HG02852 (cell line): ENCODE data around the gene PIH1D2.
"Not testable (repeated sequence)": the region's sequence is repeated elsewhere in the genome, so short reads cannot be mapped to it uniquely, and the experiment has no call there.

Experiments
- ATAC-seq: cut with Tn5 transposase; IDR thresholded peaks from one replicate; pipeline ENCODE4 v1.9.1; 2021; ENCODE audit warnings: mild to moderate bottlenecking, moderate library complexity; ENCODE audit not compliant: unreplicated experiment

The PIH1D2 gene, protein sequence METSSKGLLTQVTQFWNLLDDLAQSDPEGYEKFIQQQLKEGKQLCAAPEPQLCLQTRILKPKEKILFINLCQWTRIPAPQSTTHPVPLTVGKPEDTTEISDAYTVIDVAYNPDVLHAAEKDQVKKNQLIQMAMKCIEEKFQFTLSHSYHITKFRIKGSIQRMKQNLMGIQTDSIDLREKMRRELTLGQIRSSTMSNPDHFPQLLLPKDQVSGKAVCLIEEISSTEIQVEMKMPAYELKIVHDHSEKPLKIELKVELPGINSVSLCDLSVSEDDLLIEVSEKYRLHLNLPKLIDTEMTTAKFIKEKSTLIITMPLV

DNA sequence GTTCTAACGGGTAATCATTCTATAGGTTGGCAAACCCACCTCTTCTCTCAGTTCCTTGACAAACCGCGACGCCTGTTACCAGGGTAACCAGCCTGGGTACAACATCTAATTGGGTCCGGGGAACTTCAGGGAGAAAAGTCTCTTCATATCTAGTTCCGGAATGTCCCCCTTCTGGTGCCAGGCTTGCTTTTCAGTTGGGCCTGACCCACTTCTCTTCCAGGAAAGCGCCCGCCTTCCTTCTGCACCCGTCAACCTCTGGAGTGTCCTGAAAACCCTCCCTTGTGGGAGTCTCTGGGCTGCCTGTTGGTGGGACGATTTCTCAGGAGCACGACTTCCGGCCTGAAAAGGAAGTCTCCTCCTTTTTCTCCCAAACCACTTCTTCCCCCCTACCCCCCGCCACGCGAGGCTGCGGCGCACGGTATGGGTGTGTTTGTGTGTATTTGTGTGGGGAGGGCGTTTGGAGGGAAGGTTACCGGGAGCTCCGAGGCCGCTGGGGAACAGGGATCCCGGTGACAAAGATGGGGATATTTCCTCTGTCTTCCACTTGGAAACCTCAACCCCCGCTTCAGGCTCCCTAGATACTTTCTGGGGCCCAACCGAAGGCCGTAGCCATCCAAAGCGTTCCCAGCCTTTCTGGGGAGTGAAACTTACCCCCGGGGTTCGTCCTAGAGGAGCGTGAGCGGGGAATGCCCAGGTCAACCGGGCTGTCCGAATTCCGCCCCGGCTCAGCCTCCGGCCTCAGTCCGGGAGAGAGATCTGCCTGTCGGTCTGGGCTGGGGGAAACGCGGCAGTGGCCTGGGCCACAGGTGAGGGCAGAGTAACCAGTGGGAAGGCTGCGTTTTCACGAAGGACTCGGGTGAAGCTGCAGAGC is at the start of gene PIH1D2, which contains the start of gene NKAPD1:
Gene PIH1D2 (minus strand): TSS at position 77 of the 871 bp plus-strand sequence. CDS start 843 bp downstream, outside the sequence.
Gene NKAPD1 (plus strand): TSS at position 359 of the 871 bp plus-strand sequence. CDS start 1,276 bp downstream, outside the sequence.
- peak; percentile 87 for ATAC-seq

DNA sequence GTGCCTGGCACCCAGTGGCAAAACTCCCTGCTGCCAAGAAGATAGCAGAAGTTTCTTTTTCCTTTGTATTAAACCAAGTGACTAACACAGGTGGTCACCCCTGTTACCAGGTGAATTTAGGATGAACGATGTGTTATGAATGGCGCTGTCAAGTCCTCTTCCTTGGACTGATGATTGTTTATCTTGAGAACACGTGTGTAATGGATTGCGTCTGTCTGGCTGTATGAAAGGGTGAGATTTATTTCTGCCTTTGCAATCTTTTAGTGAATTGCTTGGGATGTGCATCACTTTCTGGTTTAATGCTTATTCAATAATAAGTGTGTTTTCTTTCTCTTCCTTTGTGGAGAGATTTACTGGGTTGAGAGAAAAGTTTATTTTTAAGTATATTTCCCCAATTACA is 49.3 kb upstream of the PIH1D2 start:
- no peak for ATAC-seq

DNA sequence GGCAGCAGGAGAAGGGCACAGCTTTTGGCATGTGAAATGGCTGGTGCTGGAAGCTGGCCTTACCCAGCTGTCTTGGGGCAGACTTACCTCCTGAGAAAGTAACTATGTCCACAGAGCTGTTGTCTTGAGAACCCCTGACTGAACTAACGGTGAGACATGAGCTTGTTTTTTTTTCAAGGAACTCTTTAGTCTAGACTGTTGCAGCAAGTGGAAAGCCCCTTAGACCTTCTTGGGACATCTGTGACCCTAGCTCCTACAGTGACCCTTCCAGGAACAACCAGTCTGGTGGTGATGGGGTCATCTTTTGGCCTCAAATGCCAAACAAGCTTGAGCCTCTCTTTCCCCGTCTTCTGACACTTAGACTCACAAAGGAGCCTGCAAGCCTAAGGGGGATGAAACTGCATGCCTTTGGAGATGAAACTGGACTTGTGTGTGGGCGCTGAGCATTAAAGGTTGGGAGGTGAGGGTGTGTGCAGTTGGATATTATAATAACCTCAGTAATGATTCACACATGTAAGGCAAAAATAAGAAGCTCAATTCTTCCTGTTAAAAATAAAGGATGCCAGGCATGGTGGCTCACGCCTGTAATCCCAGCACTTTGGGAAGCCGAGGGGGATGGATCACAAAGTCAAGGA is 48.3 kb upstream of the PIH1D2 start:
- no peak for ATAC-seq

DNA sequence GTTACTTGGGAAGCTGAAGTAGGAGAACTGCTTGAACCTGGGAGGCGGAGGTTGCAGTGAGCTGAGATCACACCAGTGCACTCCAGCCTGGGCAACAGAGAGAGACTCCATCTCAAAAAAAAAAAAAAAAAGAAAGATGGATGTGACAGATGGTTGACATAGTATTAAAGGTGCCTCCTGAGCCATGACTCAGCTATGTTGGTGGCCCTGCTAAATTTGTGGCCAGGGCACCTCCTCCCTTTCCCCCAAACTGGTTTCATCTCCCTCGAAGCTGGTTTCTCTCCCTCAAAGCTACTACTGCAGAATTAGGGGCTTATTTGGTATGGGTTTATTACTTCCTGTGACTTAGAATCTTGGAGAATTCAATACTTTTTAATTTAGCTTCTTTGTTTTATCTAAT is 44.4 kb upstream of the PIH1D2 start:
- ATAC-seq: no peak

DNA sequence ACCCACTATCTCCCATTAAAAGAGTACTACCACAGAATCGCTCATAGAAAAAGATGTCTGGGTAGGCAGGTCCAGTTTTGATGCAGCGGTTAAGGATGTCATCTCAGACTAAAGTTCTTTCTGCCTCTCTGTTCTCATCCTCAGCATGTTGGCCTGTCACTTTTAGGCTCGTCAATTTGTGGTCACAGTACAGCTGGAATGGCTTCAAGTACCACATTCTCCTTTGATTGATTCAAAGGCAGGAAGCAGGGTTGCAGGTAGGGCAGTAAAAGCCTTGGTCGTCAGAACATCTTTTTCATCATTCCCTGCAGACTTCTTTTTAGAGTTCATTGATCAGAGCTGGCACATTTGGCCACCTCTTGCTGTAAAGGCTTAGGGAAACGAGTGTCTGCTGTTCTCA is 41.6 kb upstream of the PIH1D2 start:
- no peak for ATAC-seq

DNA sequence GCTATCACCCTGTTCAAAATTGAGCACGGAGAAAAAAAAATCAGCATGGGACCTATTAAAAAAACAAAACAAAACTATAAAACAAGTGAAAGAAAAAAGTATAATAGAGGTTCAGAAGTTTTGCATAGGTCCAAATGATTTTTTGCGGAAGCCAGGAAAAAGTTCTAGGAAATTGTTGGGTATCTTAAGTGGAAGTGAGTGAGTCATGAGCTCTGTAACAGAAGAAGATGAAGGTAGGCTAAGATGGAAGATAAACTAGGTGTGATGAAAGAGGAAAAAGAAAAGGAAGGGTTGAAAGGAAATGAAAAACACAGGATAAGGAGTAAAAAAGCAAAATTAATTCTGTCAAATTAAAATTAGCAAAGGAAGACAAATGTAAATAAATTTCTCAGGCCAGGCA is 40.6 kb upstream of the PIH1D2 start:
- ATAC-seq: no peak

DNA sequence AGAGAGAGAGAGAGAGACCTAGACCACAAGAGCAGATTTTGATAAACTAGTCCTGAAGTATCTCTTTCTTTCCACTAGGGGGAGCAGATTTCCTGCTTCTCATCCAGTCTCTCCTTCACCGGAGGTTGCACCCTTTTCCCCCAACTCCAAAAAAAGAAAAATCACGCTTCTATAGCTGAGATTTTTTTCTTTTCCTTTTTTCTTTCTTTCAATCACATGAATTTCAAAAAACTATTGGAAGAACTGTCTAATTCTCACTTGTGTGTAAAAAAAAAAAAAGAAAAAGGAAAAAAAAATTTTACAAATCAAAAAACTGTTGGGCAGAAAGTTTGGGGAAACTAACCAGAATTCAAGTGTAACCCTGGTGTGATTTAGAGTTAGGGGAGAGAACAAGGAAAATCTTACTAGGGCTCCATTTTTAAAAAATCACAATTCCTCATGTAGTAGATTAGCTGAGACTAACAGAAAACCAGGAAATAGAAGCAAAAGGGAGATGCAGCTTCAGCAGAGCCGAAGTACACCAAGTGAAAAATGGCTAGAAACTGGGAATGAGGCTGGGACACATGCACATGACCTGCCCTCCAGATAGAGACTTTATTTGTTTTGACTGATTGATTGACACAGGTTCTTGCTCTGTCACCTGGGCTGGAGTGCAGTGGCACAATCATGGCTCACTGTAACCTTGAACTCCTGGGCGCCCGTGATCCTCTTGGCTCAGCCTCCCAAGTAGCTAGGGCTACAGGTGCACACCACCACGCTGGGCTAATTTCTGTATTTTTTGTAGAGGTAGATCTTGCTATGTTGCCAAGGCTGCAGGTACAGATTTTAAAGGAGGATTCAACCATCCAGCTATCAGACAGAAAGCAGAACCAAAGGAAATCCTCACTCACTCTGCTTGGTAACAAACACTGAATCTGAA is 40.0 kb upstream of the PIH1D2 start:
- ATAC-seq: no peak

DNA sequence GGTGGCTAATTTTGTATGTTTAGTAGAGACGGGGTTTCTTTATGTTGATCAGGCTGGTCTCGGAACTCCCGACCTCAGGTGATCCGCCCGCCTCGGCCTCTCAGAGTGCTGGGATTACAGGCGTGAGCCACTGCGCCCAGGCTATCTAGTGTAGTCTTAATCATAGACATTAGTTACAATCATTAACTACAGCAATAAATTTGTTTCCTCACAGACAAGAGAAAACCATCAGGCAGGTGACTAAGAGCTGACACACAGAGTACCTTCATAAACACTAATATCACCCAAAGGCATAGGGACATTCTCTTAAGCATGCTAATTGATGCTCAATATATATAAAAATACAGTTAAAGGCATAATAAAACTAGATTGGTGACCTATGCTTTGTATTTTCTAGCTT is 32.3 kb upstream of the PIH1D2 start:
- ATAC-seq: no peak

DNA sequence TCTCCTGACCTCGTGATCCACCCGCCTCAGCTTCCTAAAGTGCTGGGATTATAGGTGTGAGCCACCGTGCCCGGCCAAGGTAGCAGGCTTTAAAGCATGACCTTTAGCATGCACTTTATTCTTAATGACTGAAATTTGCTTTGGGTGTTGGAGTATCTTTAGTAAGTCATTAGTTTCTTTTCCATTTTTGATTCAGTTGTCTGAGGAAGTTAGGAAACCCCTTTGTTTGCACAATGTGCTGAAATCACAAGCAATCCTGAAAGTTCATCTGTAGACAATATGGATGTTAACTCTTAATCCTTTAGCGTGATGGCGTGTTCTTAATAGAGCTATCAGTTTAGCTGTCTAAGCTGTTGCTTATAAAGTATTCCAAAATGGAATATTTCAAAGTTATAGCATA is 29.6 kb upstream of the PIH1D2 start:
- no peak for ATAC-seq

DNA sequence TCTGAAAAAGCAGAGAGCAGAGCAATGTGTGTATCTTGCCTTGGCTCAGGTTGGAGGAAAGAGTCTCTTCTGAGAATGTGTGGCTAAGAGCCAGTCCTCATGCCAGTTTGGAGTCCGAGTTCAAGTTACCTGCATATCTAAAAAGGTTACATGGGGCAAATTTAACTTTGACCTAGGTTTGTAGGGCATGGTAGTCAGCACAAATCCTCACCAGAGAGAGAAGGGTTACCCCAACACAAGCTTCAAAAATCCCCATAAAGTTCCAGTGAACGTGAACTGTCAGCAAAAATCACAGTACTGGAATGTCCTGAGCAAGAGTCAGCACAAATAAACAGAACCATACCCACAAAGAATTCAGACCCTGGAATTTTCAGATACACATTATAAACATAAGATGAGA is 26.6 kb upstream of the PIH1D2 start:
- no peak for ATAC-seq

DNA sequence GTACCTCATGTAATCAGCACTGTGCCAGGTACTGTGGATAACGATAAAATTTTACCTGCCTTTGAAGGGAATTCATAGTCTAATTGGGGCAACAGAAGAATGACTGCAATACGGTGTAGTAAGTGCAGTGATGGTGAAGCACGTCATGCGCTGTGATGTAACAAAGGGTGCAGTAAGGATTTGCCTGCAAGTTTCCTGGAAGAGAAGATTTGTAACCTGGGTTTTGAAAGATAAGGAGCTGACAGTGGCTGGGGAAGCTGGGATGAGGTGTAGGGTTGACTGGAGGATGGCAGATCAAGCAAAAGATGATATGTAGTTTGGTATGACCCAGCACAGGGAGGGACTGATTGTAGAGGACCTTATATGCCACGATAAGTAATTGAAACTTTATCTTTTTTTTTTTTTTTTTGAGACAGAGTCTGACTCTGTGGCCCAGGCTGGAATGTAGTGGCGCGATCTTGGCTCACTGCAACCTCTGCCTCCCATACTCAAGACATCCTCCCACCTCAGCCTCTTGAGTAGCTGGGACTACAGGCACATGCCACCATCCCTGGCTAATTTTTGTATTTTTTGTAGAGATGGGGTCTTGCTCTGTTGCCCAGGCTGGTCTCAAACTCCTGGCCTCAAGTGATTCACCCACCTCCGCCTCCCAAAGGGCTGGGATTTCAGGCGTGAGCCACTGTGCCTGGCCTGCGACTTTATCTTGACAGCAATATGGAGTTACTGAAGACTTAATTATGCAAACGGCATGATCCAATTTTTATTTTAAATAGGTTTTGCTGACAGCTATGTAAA is 24.1 kb upstream of the PIH1D2 start:
- ATAC-seq: no peak

DNA sequence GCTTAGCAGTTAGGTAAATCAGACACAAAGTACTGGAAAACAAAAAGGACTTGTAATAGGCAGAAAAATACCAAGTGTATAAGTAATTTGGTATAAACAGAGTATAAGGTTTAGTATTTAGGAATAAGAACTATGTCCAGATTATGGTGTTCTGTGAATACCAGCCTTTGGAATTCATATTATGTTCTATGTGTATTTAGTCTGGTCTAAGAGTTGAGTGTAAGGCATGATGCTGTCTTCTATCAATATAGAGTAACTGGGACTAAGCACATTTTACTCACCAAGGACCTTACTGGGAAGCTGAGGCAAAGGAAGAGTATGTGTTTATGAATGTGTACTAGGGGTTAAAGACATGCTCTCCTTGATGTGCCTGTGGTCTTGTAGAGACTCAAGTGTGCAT is 22.4 kb upstream of the PIH1D2 start:
- no peak for ATAC-seq

DNA sequence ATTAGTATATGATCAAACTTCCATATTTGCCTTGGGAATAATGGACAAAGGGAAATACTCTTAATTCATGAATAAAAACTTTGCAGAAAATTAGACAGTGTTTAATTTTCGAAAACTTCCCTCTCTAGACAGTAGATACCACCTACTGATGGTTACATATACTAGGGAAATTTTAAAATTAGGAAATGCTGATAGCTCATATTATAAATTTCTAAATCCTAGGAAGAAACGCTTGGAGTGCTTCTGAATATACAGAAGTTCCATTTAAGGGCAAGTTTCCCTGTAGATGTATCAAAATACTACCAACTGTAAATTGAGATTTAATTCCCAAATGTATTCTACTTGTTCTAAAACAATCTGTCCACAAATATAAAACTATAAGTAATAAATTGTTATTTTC is 21.5 kb upstream of the PIH1D2 start:
- not testable (repeated sequence) for ATAC-seq

DNA sequence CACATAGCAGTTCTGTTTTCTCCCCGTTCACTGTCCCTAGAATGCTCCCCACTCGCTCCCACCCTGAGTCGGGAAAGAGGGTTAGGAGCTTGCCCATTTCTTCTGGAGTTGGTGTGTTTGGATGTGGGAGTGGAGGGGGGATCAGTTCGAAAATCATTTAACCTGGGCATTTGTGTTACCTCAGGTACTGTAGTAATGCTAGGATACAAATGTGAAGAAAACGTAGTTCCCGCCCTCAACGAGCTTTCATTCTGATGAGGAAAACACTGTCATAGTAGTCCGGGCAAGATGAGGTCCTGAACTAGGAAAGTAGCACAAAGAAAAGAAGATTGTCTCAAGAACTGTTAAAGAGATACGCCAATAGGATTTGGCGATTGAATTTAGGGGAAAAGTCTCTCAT is 13.4 kb upstream of the PIH1D2 start:
- no peak for ATAC-seq

DNA sequence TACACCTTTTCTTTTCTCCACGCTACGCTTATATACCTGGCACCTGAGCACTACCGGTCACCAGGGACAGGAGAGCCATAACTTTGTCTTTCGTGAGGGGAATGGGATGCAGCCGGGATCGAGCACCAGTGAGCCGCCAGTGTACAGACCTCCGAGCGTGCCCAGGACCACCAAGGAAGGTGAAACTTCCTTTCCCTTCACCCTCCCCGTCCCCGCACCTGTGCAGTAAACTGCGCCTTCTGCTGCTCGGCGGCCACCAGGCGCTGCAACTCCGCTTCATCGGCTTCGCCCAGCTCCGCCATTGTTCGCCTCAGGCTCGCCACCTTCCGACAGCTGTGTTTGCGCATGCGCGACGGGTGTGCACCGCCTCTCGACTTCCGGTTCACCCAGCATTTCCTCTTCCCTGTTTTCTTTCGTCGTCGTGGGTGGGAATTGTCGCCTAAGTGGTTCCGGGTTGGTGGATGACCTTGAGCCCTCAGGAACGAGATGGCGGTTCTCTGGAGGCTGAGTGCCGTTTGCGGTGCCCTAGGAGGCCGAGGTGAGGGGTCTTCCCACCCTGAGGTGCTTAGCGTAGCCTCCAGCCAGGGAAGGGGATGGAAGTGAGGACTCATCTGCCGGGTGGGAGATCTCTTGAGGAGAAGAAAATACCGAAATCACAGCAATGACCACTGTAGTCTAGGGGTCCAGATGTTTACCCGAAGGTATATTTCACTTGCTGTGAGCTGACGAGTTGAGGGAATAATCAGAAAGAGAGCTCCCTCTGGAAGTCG is 12.8 kb upstream of the PIH1D2 start, which contains the start of the genes SDHD and TIMM8B:
Gene SDHD (plus strand): TSS at position 452 of the 770 bp plus-strand sequence. CDS start 35 bp downstream, at position 487.
Gene TIMM8B (minus strand): TSS at position 335 of the 770 bp plus-strand sequence. CDS start 33 bp downstream, at position 302.
- peak; percentile 90 for ATAC-seq

DNA sequence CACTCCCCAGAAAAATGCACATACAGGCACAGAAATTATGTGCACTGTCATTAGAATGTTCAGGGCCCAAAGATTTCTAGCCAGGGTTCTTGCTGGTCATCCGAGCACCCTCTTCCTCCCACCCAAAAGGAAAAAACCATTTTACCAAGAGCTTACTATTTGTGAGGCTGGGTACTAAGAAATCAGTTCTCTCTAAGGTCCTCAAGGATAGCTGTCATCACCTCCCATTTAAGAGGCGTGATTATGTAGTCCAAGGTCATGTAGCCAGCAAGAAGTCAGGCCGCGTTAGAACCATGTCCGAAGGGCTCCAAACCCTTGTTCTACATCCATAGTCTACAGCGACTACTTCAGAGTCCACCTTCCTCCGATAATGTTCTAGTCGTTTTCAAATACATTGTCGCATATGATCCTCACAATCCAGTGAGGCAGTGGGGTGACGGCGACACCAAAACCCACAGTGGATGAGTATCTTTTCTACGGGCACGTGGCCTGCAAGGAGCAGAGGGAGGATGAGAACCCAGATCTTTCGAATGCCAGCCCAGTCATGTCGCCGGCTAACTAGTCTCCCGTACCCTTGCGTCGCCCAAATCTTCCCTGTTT is 12.1 kb upstream of the PIH1D2 start:
- ATAC-seq: peak; percentile 37

DNA sequence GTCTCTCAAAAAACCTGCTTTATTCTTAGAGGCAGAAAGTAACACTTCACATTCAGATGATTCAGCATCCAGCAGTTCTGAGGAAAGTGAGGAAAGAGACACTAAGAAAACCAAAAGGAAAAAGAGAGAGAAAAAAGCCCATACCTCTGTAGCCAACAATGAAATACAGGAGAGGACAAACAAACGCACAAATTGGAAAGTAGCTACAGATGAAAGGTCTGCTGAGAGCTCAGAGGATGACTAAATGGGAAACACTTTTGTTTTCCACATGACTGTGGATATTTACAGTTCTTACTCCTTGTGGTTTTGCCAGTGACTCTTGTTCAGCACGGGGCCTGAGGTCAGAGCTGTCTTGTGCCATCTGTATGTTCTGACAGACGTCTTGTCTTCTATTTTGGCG is 8.9 kb upstream of the PIH1D2 start:
- ATAC-seq: no peak

DNA sequence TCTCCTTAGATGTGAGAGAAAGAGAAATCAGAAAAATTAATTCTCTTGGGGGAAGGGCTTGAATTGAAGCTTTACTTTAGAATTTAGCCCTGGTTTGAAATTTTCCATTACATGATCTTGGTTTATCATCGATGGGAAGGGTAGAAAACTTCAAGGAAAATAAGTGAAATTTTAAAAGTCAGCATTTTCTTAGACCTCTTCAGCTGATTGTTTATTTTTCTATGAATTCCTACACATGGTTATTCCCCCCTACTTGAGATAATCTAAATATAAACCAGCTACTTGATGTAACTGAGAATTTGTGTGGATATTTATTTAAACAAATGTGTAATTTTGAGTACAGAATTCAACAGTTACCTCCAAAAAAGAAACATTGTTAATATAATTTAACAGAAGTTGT is 10.9 kb downstream of the PIH1D2 start:
- ATAC-seq: no peak
